ENCODE measurements around the gene CECR2. TPM values are rescaled to one million over a fixed set of nuclear protein-coding genes. Genes with fewer than 3 reads are reported as not detected.

CECR2 gene
- total and polyA plus RNA-seq, 2 donors = 0.27 to 0.42 TPM

GRCh38 chr22:17592201-17592600 lies 222.9 kb downstream of the CECR2 start:
- peaks cover 51 to 52% of the 10 kb centered on the region in 2 donors for H3K36me3 ChIP-seq (ENCODE audit: control insufficient read depth in 2 of 2, insufficient read depth in 2 of 2, low read length in 1 of 2)
- DNase-seq (ENCODE audit: low read depth in 6 of 9, low spot score in 9 of 9) = no peak
- H3K27ac ChIP-seq (ENCODE audit: low read depth in 1 of 2, low read length in 1 of 2) = no peak overlapping the region
- H3K27me3 ChIP-seq (ENCODE audit: control insufficient read depth in 2 of 2, insufficient read depth in 1 of 2, low read length in 1 of 2) = no peaks in the 10 kb centered on the region
- H3K4me1 ChIP-seq (ENCODE audit: control insufficient read depth in 2 of 2, insufficient read depth in 2 of 2, low read length in 2 of 2) = no peaks in the 10 kb centered on the region
- no peaks in the 10 kb centered on the region for H3K9me3 ChIP-seq (ENCODE audit: control insufficient read depth in 2 of 2, insufficient read depth in 1 of 2, low read length in 1 of 2)
- WGBS = 95% methylated on average over 5 of the region's 5 CpGs
- H3K4me3 ChIP-seq (ENCODE audit: low read length in 2 of 2) = no peak overlapping the region

GRCh38 chr22:17596226-17596625 lies 227.0 kb downstream of the CECR2 start:
- no peak for DNase-seq (ENCODE audit: low read depth in 6 of 9, low spot score in 9 of 9)
- Histone ChIP-seq H3K9me3 (ENCODE audit: control insufficient read depth in 2 of 2, insufficient read depth in 1 of 2, low read length in 1 of 2) (no peaks in the 10 kb centered on the region), H3K4me3 (ENCODE audit: low read length in 2 of 2) (no peak overlapping the region), H3K27ac (ENCODE audit: low read depth in 1 of 2, low read length in 1 of 2) (no peak overlapping the region), H3K36me3 (ENCODE audit: control insufficient read depth in 2 of 2, insufficient read depth in 2 of 2, low read length in 1 of 2) (peaks cover 60 to 75% of the 10 kb centered on the region in 2 donors), H3K27me3 (ENCODE audit: control insufficient read depth in 2 of 2, insufficient read depth in 1 of 2, low read length in 1 of 2) (no peaks in the 10 kb centered on the region), H3K4me1 (ENCODE audit: control insufficient read depth in 2 of 2, insufficient read depth in 2 of 2, low read length in 2 of 2) (no peaks in the 10 kb centered on the region)
- 98% methylated on average over 6 of the region's 6 CpGs for WGBS

GRCh38 chr22:17597217-17597616 lies 228.0 kb downstream of the CECR2 start:
- 99% methylated on average over 2 of the region's 2 CpGs for WGBS
- no peak overlapping the region for H3K4me3 ChIP-seq (ENCODE audit: low read length in 2 of 2)
- no peaks in the 10 kb centered on the region for H3K4me1 ChIP-seq (ENCODE audit: control insufficient read depth in 2 of 2, insufficient read depth in 2 of 2, low read length in 2 of 2)
- H3K9me3 ChIP-seq (ENCODE audit: control insufficient read depth in 2 of 2, insufficient read depth in 1 of 2, low read length in 1 of 2) = no peaks in the 10 kb centered on the region
- H3K27me3 ChIP-seq (ENCODE audit: control insufficient read depth in 2 of 2, insufficient read depth in 1 of 2, low read length in 1 of 2) = no peaks in the 10 kb centered on the region
- no peak for DNase-seq (ENCODE audit: low read depth in 6 of 9, low spot score in 9 of 9)
- H3K27ac ChIP-seq (ENCODE audit: low read depth in 1 of 2, low read length in 1 of 2) = no peak overlapping the region
- H3K36me3 ChIP-seq (ENCODE audit: control insufficient read depth in 2 of 2, insufficient read depth in 2 of 2, low read length in 1 of 2) = peaks cover 54 to 72% of the 10 kb centered on the region in 2 donors

GRCh38 chr22:17598318-17598717 lies 229.1 kb downstream of the CECR2 start:
- H3K4me3 ChIP-seq (ENCODE audit: low read length in 2 of 2) = no peak overlapping the region
- H3K9me3 ChIP-seq (ENCODE audit: control insufficient read depth in 2 of 2, insufficient read depth in 1 of 2, low read length in 1 of 2) = no peaks in the 10 kb centered on the region
- peaks cover 49 to 61% of the 10 kb centered on the region in 2 donors for H3K36me3 ChIP-seq (ENCODE audit: control insufficient read depth in 2 of 2, insufficient read depth in 2 of 2, low read length in 1 of 2)
- no peaks in the 10 kb centered on the region for H3K27me3 ChIP-seq (ENCODE audit: control insufficient read depth in 2 of 2, insufficient read depth in 1 of 2, low read length in 1 of 2)
- no peak for DNase-seq (ENCODE audit: low read depth in 6 of 9, low spot score in 9 of 9)
- H3K27ac ChIP-seq (ENCODE audit: low read depth in 1 of 2, low read length in 1 of 2) = no peak overlapping the region
- WGBS = over 99% methylated on average over 4 of the region's 4 CpGs
- H3K4me1 ChIP-seq (ENCODE audit: control insufficient read depth in 2 of 2, insufficient read depth in 2 of 2, low read length in 2 of 2) = no peaks in the 10 kb centered on the region

GRCh38 chr22:17601031-17601430 lies 231.8 kb downstream of the CECR2 start:
- H3K9me3 ChIP-seq (ENCODE audit: control insufficient read depth in 2 of 2, insufficient read depth in 1 of 2, low read length in 1 of 2) = no peaks in the 10 kb centered on the region
- H3K4me3 ChIP-seq (ENCODE audit: low read length in 2 of 2) = no peak overlapping the region
- no peak for DNase-seq (ENCODE audit: low read depth in 6 of 9, low spot score in 9 of 9)
- peaks cover 36 to 42% of the 10 kb centered on the region in 2 donors for H3K36me3 ChIP-seq (ENCODE audit: control insufficient read depth in 2 of 2, insufficient read depth in 2 of 2, low read length in 1 of 2)
- H3K4me1 ChIP-seq (ENCODE audit: control insufficient read depth in 2 of 2, insufficient read depth in 2 of 2, low read length in 2 of 2) = no peaks in the 10 kb centered on the region
- H3K27me3 ChIP-seq (ENCODE audit: control insufficient read depth in 2 of 2, insufficient read depth in 1 of 2, low read length in 1 of 2) = no peaks in the 10 kb centered on the region
- no peak overlapping the region for H3K27ac ChIP-seq (ENCODE audit: low read depth in 1 of 2, low read length in 1 of 2)
- WGBS = 96% methylated on average over 3 of the region's 3 CpGs

GRCh38 chr22:17603668-17604067 lies 234.4 kb downstream of the CECR2 start:
- H3K4me3 ChIP-seq (ENCODE audit: low read length in 2 of 2) = no peak overlapping the region
- H3K9me3 ChIP-seq (ENCODE audit: control insufficient read depth in 2 of 2, insufficient read depth in 1 of 2, low read length in 1 of 2) = no peaks in the 10 kb centered on the region
- H3K27ac ChIP-seq (ENCODE audit: low read depth in 1 of 2, low read length in 1 of 2) = no peak overlapping the region
- no peaks in the 10 kb centered on the region for H3K4me1 ChIP-seq (ENCODE audit: control insufficient read depth in 2 of 2, insufficient read depth in 2 of 2, low read length in 2 of 2)
- H3K27me3 ChIP-seq (ENCODE audit: control insufficient read depth in 2 of 2, insufficient read depth in 1 of 2, low read length in 1 of 2) = no peaks in the 10 kb centered on the region
- WGBS = 99% methylated on average over 4 of the region's 4 CpGs
- H3K36me3 ChIP-seq (ENCODE audit: control insufficient read depth in 2 of 2, insufficient read depth in 2 of 2, low read length in 1 of 2) = peaks cover 24 to 30% of the 10 kb centered on the region in 2 donors
- DNase-seq (ENCODE audit: low read depth in 6 of 9, low spot score in 9 of 9) = no peak

- no peaks in the 10 kb centered on the region for H3K9me3 ChIP-seq (ENCODE audit: control insufficient read depth in 2 of 2, insufficient read depth in 1 of 2, low read length in 1 of 2)
- H3K4me3 ChIP-seq (ENCODE audit: low read length in 2 of 2) = no peak overlapping the region
- no peak for DNase-seq (ENCODE audit: low read depth in 6 of 9, low spot score in 9 of 9)
- H3K4me1 ChIP-seq (ENCODE audit: control insufficient read depth in 2 of 2, insufficient read depth in 2 of 2, low read length in 2 of 2) = no peaks in the 10 kb centered on the region
- H3K27ac ChIP-seq (ENCODE audit: low read depth in 1 of 2, low read length in 1 of 2) = peak overlapping the region; percentile 11 to 33
- 89% methylated on average over 5 of the region's 5 CpGs for WGBS
- H3K27me3 ChIP-seq (ENCODE audit: control insufficient read depth in 2 of 2, insufficient read depth in 1 of 2, low read length in 1 of 2) = no peaks in the 10 kb centered on the region
- peaks cover 19 to 32% of the 10 kb centered on the region in 2 donors for H3K36me3 ChIP-seq (ENCODE audit: control insufficient read depth in 2 of 2, insufficient read depth in 2 of 2, low read length in 1 of 2)
Measured at GRCh38 chr22:17606496-17606895, 237.2 kb downstream of the CECR2 start.

Other genes with a start within 250 kb of the CECR2 start
- 0.09 TPM for gene TMEM121B, start 248.1 kb upstream of the CECR2 start, total RNA-seq
- 0.23 TPM for gene TMEM121B, start 248.1 kb upstream of the CECR2 start, polyA plus RNA-seq
- 31.3 TPM for gene HDHD5, start 210.2 kb upstream of the CECR2 start, total RNA-seq
- 30.7 TPM for gene HDHD5, start 210.2 kb upstream of the CECR2 start, polyA plus RNA-seq
- 22.6 TPM for gene ADA2, start 150.0 kb upstream of the CECR2 start, total RNA-seq
- 37.7 TPM for gene ADA2, start 150.0 kb upstream of the CECR2 start, polyA plus RNA-seq
- 0.09 TPM for gene SLC25A18, start 194.0 kb downstream of the CECR2 start, total RNA-seq
- gene SLC25A18, start 194.0 kb downstream of the CECR2 start, polyA plus RNA-seq = 1.8 TPM